Measurements from ENCODE around the gene PLCL2.

DNA sequence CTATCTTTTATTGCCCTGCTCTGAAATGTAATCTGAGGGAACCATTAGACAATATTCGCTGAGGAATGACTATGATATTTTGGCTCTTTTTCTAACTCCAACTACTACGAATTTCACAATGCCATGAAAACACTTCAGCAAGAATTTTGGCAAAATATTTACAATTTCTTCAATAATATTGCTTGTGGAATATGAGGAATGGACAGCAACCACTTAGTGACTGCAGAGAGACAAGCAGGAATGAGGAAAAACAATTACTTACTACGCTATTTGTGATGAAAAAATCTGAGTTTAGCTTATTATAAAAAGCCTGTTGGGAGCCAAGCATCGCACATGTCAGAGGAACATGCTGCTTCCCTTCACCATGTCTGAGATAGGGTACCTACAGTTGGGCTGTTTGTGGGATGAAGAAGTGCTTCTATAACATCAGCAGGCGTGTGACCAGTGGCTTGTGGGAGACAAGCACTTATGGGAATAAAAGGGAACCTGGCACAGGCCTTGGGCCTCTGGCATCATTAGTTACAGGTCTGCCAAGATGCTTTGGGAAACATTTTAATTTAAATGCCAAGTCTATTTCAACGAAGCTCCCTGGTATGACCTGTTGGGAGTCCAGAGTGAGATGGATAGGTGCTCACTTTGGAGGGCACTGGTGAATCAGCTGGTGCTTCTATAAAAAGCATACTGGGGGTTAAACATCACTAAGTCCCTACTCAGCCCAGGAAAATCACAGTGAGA is 2.7 kb upstream of the PLCL2 start:
- TF ChIP-seq CTCF (IDR thresholded peaks at IDR 0.05; ENCODE audit: low read depth, low read length) (no peak), POLR2A (IDR thresholded peaks at IDR 0.05; ENCODE audit: extremely low read depth, insufficient read length) (no peak), MYC (IDR thresholded peaks at IDR 0.05; ENCODE audit: low read depth, low read length) (no peak)
- TF ChIP-seq, protein P1, sequence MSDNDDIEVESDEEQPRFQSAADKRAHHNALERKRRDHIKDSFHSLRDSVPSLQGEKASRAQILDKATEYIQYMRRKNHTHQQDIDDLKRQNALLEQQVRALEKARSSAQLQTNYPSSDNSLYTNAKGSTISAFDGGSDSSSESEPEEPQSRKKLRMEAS (IDR thresholded peaks at IDR 0.05; ENCODE audit: low read depth, low read length): no peak

Measured in NB4 (cell line).